SK-N-MC (cell line): ENCODE results near the gene MIEF2.

ENCODE experiments used
- EZH2 ChIP-seq: fragments of 200-600 bp; sonication (generic); IDR thresholded peaks from one replicate; pipeline ENCODE4 v1.6.1; 2017; ENCODE audit warnings: antibody characterized with exemption
- POLR2AphosphoS5 ChIP-seq: IDR thresholded peaks from 2 replicates; pipeline ENCODE4 v1.6.1; 2012; ENCODE audit warnings: mild to moderate bottlenecking, low read depth, low read length, borderline replicate concordance

GRCh38 chr17:18228176-18228682 is 32.2 kb upstream of the MIEF2 start:
- no peak for TF ChIP-seq EZH2
- TF ChIP-seq POLR2AphosphoS5: no peak
